ENCODE results near the gene KDM4F. TPM values are rescaled to one million over a fixed set of nuclear protein-coding genes. Genes with fewer than 3 reads are reported as not detected.

KDM4F gene
- total and polyA plus RNA-seq, 2 donors from 2014 or later, result not detected

DNA sequence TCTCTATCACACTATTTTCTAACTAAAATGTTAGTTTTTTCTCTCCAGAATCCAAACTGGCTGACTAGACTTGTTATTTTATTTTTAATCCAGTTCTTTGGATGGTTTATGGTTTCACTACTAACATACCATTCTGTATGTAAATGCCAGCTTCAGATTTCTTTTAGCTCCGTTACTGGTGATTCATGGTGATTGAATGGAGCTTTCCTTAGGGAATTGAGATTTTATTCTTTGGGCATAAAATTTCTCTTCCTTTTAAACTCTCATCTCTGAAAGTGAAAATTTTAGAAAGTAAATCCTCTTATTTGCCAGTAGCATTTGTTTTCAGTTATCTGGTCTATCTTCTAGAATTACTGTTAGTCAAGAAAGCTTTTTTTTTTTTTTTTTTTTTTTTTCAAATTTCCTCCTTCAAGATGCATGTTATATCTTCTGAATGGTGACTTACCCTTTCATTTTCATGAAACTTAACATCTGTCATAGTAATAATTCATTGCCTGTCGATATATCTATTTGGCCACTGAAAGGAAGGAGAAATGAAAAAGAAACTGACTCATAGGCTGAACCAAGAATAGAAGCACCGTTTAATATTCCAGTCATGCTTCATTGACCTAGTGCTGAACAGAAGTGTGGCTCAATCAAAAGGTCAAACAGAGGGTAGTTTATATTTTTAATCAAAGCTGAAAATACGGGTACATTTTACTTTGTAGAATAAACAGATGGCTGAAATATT lies 46.8 kb downstream of the KDM4F start:
- Histone ChIP-seq H3K9me3 (ENCODE audit: control insufficient read depth in 2 of 3, insufficient read depth in 1 of 3, low read length in 3 of 3) (no peaks in the 10 kb centered on the region), H3K4me1 (ENCODE audit: control insufficient read depth in 2 of 3, insufficient read depth in 2 of 3, low read depth in 1 of 3, low read length in 3 of 3) (peaks cover 0 to 24% (median 6%) of the 10 kb centered on the region in 3 donors), H3K9ac (ENCODE audit: low read length in 3 of 3) (no peak overlapping the region), H3K27me3 (ENCODE audit: control insufficient read depth, insufficient read depth, low read length) (no peaks in the 10 kb centered on the region), H3K27ac (ENCODE audit: low read depth in 2 of 2, low read length in 2 of 2) (no peak overlapping the region), H3K4me3 (ENCODE audit: low read length in 3 of 3) (no peak overlapping the region), H3K36me3 (ENCODE audit: control insufficient read depth in 2 of 3, insufficient read depth in 3 of 3, low read length in 3 of 3) (no peaks in the 10 kb centered on the region)
- FAIRE-seq (peak; percentile 84), DNase-seq (no peak)
- intact Hi-C loops (cut with DNase I), result no loop called here
- TF ChIP-seq, protein P1, sequence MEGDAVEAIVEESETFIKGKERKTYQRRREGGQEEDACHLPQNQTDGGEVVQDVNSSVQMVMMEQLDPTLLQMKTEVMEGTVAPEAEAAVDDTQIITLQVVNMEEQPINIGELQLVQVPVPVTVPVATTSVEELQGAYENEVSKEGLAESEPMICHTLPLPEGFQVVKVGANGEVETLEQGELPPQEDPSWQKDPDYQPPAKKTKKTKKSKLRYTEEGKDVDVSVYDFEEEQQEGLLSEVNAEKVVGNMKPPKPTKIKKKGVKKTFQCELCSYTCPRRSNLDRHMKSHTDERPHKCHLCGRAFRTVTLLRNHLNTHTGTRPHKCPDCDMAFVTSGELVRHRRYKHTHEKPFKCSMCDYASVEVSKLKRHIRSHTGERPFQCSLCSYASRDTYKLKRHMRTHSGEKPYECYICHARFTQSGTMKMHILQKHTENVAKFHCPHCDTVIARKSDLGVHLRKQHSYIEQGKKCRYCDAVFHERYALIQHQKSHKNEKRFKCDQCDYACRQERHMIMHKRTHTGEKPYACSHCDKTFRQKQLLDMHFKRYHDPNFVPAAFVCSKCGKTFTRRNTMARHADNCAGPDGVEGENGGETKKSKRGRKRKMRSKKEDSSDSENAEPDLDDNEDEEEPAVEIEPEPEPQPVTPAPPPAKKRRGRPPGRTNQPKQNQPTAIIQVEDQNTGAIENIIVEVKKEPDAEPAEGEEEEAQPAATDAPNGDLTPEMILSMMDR (IDR thresholded peaks at IDR 0.05; ENCODE audit: borderline replicate concordance, extremely low read depth, insufficient read depth), result no peak

DNA sequence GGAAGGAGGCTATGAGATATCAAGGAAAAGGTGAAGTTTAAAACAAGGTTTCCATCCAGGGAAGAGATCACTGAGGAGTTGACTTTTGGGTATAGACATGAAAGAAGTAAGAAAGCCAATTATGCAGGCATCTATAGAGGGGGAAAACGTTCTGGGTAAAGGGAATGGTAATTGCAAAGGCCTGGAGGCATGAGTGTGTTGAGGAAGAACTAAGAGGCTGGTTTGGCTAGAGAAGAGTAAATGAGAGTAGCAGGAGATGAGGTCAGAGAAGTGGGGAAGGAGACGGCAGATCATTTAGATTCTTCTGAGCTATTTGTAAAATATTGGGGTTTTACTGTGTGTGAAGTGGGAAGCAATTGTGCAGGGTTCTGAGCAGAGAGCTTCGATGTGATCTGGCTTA lies 48.0 kb downstream of the KDM4F start:
- Histone ChIP-seq H3K36me3 (ENCODE audit: control insufficient read depth in 2 of 3, insufficient read depth in 3 of 3, low read length in 3 of 3) (no peaks in the 10 kb centered on the region), H3K27me3 (ENCODE audit: control insufficient read depth, insufficient read depth, low read length) (no peaks in the 10 kb centered on the region), H3K4me1 (ENCODE audit: control insufficient read depth in 2 of 3, insufficient read depth in 2 of 3, low read depth in 1 of 3, low read length in 3 of 3) (peaks cover 0 to 12% (median 5%) of the 10 kb centered on the region in 3 donors), H3K9ac (ENCODE audit: low read length in 3 of 3) (no peak overlapping the region), H3K9me3 (ENCODE audit: control insufficient read depth in 2 of 3, insufficient read depth in 1 of 3, low read length in 3 of 3) (no peaks in the 10 kb centered on the region), H3K27ac (ENCODE audit: low read depth in 2 of 2, low read length in 2 of 2) (no peak overlapping the region), H3K4me3 (ENCODE audit: low read length in 3 of 3) (no peak overlapping the region)
- FAIRE-seq (no peak), DNase-seq (no peak)
- intact Hi-C loops (cut with DNase I), result no loop called here
- TF ChIP-seq, protein P1 (IDR thresholded peaks at IDR 0.05; ENCODE audit: borderline replicate concordance, extremely low read depth, insufficient read depth), result no peak

DNA sequence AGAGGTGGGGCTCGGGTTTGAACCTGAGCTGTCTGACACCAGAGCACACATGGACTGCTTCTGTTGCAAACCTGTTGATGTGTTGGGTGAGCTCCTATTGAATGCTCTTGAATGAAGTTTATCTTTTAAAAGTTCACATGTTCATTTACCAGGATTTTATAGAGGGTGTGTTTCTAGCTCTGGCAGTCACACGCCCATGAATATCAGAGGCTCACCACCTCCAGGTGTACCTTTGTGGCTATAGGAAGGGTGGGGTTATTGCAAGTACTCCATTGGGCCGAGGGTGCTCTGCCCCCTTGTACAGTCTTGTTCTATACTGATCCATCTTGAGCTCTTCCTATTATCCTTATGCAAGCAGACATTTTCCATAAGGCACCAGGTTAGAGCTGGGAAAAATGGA lies 49.6 kb downstream of the KDM4F start:
- H3K4me3 ChIP-seq (ENCODE audit: low read length in 3 of 3), result no peak overlapping the region
- no peaks in the 10 kb centered on the region for H3K4me1 ChIP-seq (ENCODE audit: control insufficient read depth in 2 of 3, insufficient read depth in 2 of 3, low read depth in 1 of 3, low read length in 3 of 3)
- no peaks in the 10 kb centered on the region for H3K9me3 ChIP-seq (ENCODE audit: control insufficient read depth in 2 of 3, insufficient read depth in 1 of 3, low read length in 3 of 3)
- no peaks in the 10 kb centered on the region for H3K36me3 ChIP-seq (ENCODE audit: control insufficient read depth in 2 of 3, insufficient read depth in 3 of 3, low read length in 3 of 3)
- intact Hi-C loops (cut with DNase I), result no loop called here
- FAIRE-seq, result no peak
- TF ChIP-seq, protein P1 (IDR thresholded peaks at IDR 0.05; ENCODE audit: borderline replicate concordance, extremely low read depth, insufficient read depth), result no peak
- H3K27ac ChIP-seq (ENCODE audit: low read depth in 2 of 2, low read length in 2 of 2), result no peak overlapping the region
- H3K27me3 ChIP-seq (ENCODE audit: control insufficient read depth, insufficient read depth, low read length), result no peaks in the 10 kb centered on the region
- no peak overlapping the region for H3K9ac ChIP-seq (ENCODE audit: low read length in 3 of 3)
- no peak for DNase-seq

Data from kidney (tissue), 14 donors.